Activated naive CD4-positive, alpha-beta T cell treated with anti-CD3 and anti-CD28 coated beads for 36 hours (primary cell): Measurements from ENCODE around the gene DIP2A. TPM values are rescaled to one million over a fixed set of nuclear protein-coding genes. Genes with fewer than 3 reads are reported as not detected.
"Not testable (repeated sequence)": the region's sequence is repeated elsewhere in the genome, so short reads cannot be mapped to it uniquely, and the experiment has no call there.

Source experiments
- CTCF ChIA-PET: fragments of 350-600 bp; sonication (Branson Sonifier 250); formaldehyde crosslinking; loops from one replicate; lab custom pipeline; 2021; ENCODE audit warnings: antibody characterized with exemption; lab: Charles Lee
- DNase-seq: peaks from one replicate; pipeline ENCODE4 v3.0.0-alpha.2; 2020
- H3K27ac Mint-ChIP-seq: one replicate; pipeline ENCODE4 v1.8.0; 2021; ENCODE audit warnings: mild to moderate bottlenecking, mixed read lengths
- H3K27me3 Mint-ChIP-seq: one replicate; pipeline ENCODE4 v1.8.0; 2021; ENCODE audit warnings: low read depth, mixed read lengths
- H3K36me3 Mint-ChIP-seq: one replicate; pipeline ENCODE4 v1.8.0; 2021; ENCODE audit warnings: low read depth, mixed read lengths
- H3K4me1 Mint-ChIP-seq: one replicate; pipeline ENCODE4 v1.8.0; 2021; ENCODE audit warnings: low read depth, mixed read lengths
- H3K4me3 Mint-ChIP-seq: one replicate; pipeline ENCODE4 v1.8.0; 2021; ENCODE audit warnings: mild to moderate bottlenecking, moderate library complexity, mixed read lengths
- H3K9me3 Mint-ChIP-seq: one replicate; pipeline ENCODE4 v1.8.0; 2021; ENCODE audit warnings: mixed read lengths
- intact Hi-C: fragments of 100-400 bp; cut with micrococcal nuclease; formaldehyde crosslinking; loops from one replicate; pipeline ENCODE4 v1.15.1; 2023
- total RNA-seq, 2 experiments: library from RNA; stranded (reverse); gene quantifications; one replicate each; pipeline ENCODE4 v1.2.3, GENCODE V29; 2021

The DIP2A gene
- total RNA-seq, 2 experiments from 2014 or later: 31.4 to 32.7 TPM

DNA sequence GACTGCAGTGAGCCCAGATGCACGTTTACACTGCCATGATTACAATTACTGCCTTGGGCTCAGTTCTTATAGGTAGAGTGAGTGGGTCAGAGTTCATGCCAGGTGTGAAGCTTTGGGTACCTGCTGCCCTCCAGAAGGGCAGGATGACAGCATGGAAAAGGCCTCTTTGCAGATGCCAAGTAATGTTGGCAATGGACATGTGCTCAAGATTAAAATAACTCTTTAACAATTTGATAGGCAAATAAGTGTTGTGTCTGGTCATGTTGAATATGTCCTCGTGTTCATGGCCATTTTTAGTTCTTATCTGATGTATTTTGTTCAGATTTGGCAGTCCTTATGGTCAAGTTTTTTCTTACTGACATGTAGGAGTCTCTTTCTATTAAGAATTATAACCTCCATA, 111.4 kb downstream of the DIP2A start:
- peaks cover 4% of the 10 kb centered on the region for H3K9me3 Mint-ChIP-seq
- peaks cover 25% of the 10 kb centered on the region for H3K4me1 Mint-ChIP-seq
- H3K4me3 Mint-ChIP-seq: no peak overlapping the region
- intact Hi-C loops: no loop called here
- CTCF ChIA-PET: interaction anchor here (1.2 kb wide), 1 partner anchor 8 kb away, joined by 3 read pairs; no protein-coding TSS in a partner anchor
- H3K27me3 Mint-ChIP-seq: no peaks in the 10 kb centered on the region
- no peak overlapping the region for H3K27ac Mint-ChIP-seq
- peaks cover 48% of the 10 kb centered on the region for H3K36me3 Mint-ChIP-seq
- DNase-seq: no peak

DNA sequence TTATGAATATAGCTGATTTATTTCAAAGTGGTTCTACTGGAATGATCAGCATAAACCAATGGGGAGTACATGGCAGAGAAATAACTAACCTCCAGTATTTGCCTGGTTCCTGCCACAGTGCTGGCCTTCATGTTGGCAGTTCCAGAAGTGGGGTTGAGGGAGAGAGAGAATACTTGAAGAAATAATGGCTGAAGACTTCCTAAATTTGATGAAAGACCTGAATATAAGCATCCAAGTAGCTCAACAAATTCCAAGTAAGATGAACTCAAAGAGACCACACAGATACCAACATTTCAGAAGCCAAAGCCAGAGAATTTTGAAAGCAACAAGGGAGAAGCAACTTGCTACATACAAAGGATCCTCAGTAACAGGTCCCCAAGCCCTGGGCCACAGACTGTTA, 111.9 kb downstream of the DIP2A start:
- intact Hi-C loops: no loop called here
- H3K4me3 Mint-ChIP-seq: no peak overlapping the region
- H3K9me3 Mint-ChIP-seq: peaks cover 4% of the 10 kb centered on the region
- H3K36me3 Mint-ChIP-seq: peaks cover 48% of the 10 kb centered on the region
- H3K27me3 Mint-ChIP-seq: no peaks in the 10 kb centered on the region
- CTCF ChIA-PET: interaction anchor here (1.2 kb wide), 1 partner anchor 9 kb away, joined by 3 read pairs; no protein-coding TSS in a partner anchor
- no peak for DNase-seq
- H3K4me1 Mint-ChIP-seq: peaks cover 30% of the 10 kb centered on the region
- H3K27ac Mint-ChIP-seq: no peak overlapping the region

DNA sequence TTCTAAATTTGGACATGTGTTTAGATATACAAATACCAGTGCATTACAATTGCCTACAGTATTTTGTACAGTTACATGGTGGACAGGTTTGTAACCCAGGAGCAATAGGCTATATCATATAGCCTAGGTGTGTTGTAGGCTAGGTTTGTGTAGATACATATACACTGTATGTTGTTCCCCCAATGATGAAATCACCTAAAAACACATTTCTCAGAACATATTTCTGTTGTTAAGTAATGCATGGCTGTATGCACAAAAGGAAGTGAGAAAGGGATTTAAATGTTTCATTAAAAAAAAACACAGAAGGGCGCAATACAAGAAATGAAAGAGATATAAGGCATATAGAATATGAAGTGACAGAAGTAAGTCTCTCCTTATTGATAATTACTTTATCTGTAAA, 114.2 kb downstream of the DIP2A start:
- Mint-ChIP-seq H3K27ac (no peak overlapping the region), H3K36me3 (peaks cover 41% of the 10 kb centered on the region), H3K4me1 (peaks cover 22% of the 10 kb centered on the region), H3K4me3 (no peak overlapping the region), H3K9me3 (peaks cover 4% of the 10 kb centered on the region), H3K27me3 (no peaks in the 10 kb centered on the region)
- CTCF ChIA-PET: no interaction called here
- intact Hi-C loops: no loop called here
- DNase-seq: no peak

DNA sequence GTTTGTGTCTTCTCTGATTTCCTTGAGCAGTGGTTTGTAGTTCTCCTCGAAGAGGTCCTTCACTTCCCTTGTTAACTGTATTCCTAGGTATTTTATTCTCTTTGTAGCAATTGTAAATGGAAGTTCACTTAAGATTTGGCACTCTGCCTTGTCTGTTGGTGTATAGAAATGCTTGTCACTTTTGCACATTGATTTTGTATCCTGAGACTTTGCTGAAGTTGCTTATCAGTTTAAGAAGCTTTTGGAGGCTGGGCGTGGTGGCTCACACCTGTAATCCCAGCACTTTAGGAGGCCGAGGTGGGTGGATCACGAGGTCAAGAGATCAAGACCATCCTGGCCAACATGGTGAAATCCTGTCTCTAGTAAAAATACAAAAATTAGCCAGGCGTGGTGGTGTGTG, 119.1 kb downstream of the DIP2A start:
- Mint-ChIP-seq H3K36me3 (peaks cover 39% of the 10 kb centered on the region), H3K4me1 (peaks cover 21% of the 10 kb centered on the region), H3K9me3 (peaks cover 25% of the 10 kb centered on the region)
- H3K27ac Mint-ChIP-seq, DNase-seq, H3K4me3 Mint-ChIP-seq, CTCF ChIA-PET, intact Hi-C loops, H3K27me3 Mint-ChIP-seq: not testable (repeated sequence)

DNA sequence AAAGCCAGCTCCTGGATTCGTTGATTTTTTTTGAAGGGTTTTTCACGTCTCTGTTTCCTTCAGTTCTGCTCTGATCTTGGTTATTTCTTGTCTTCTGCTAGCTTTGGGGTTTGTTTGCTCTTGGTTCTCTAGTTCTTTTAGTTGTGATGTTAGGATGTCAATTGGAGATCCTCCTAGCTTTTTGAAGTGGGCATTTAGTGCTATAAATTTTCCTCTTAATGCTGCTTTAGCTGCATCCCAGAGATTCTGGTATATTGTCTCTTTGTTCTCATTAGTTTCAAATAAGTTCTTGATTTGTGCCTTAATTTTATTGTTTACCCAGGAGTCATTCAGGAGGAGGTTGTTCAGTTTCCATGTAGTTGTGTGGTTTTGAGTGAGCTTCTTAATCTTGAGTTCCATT, 120.7 kb downstream of the DIP2A start:
- CTCF ChIA-PET: interaction anchor here (1.4 kb wide), 1 partner anchor 21 kb away, joined by 3 read pairs; no protein-coding TSS in a partner anchor
- H3K4me1 Mint-ChIP-seq: peaks cover 18% of the 10 kb centered on the region
- H3K27me3 Mint-ChIP-seq, intact Hi-C loops, DNase-seq, H3K4me3 Mint-ChIP-seq, H3K27ac Mint-ChIP-seq: not testable (repeated sequence)
- peaks cover 22% of the 10 kb centered on the region for H3K9me3 Mint-ChIP-seq
- peaks cover 38% of the 10 kb centered on the region for H3K36me3 Mint-ChIP-seq

DNA sequence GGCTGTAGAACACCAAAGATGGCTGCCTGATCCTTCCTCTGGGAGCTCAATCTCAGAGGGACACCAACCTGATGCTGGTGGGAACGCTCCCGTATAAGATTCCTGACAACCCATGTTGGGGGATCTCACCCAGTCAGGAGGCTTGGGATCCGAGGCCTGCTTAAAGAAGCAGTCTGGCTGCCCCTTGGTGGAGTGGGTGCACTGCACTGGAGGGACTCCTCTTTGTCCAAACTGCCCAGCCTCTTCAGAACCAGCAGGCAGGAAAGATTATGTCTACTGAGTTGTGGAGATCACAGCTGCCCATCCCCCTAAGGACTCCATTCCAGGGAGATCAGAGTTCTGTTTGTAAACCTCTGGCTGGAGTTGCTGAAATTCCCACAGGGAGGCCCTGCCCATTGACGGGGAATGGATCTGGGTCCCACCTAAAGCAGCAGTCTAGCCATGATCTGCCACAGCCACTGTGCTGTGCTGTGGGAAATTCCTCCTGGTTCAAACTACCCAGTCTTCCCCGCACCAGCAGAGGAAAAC, 123.2 kb downstream of the DIP2A start:
- H3K36me3 Mint-ChIP-seq: peaks cover 38% of the 10 kb centered on the region
- H3K9me3 Mint-ChIP-seq: peaks cover 28% of the 10 kb centered on the region
- H3K4me3 Mint-ChIP-seq: no peak overlapping the region
- H3K27me3 Mint-ChIP-seq: no peaks in the 10 kb centered on the region
- H3K4me1 Mint-ChIP-seq: no peaks in the 10 kb centered on the region
- intact Hi-C loops: no loop called here
- no peak overlapping the region for H3K27ac Mint-ChIP-seq
- CTCF ChIA-PET: no interaction called here
- no peak for DNase-seq

DNA sequence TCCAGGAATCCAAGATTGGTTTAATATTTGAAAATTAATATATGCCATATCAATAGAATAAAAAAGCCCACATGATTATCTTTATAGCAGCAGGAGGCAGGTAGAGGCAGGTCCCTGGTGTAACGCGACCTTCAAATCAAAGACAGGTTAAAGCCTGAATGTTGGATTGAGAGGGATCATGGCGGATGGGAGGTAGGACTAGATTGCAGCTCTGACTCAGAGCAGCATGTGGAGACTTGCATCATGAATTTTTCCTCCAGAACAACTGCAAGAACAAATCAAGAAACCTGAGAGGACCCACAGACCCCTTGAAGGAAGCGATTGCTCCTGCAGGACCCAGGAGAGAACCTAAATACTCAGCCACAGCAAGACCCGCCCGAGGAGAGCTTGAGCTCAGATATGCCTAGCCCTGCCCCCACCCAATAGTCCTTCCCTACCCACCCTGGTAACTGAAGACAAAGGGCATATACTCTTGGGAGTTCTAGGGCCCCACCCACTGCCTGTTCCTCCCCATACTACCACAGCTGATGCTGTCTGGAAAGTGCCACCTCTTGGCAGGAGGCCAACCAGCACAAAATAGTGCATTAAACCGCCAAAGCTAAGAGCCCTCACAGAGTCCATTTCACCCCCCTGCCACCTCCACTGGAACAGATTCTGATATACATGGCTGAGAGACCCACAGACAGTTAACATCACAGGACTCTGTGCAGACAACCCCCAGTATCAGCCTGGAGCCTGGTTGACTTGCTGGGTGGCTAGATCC, 126.7 kb downstream of the DIP2A start:
- H3K4me3 Mint-ChIP-seq: no peak overlapping the region
- CTCF ChIA-PET: no interaction called here
- peaks cover 8% of the 10 kb centered on the region for H3K4me1 Mint-ChIP-seq
- intact Hi-C loops: no loop called here
- H3K27me3 Mint-ChIP-seq: no peaks in the 10 kb centered on the region
- peaks cover 37% of the 10 kb centered on the region for H3K9me3 Mint-ChIP-seq
- peaks cover 19% of the 10 kb centered on the region for H3K36me3 Mint-ChIP-seq
- no peak overlapping the region for H3K27ac Mint-ChIP-seq
- no peak for DNase-seq

DNA sequence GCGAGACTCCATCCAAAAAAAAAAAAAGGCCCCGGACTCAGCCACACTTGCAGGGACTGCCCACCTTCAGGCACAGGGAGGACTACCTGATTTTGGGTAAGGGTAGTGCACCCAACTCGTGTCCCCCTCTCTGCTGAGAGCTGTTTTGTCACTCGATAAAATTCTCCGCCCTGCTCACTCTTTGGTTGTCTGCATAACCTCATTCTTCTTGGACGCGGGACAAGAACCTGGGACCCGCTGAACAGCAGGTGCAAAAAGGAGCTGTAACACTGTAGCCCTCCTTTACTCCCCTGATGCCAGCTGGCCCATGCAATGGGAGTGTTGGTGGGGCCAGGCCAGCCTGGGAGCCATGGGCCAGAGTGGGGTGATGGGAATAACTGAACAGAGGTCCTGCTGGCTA, 135.6 kb downstream of the DIP2A start:
- no peak overlapping the region for H3K4me3 Mint-ChIP-seq
- no peaks in the 10 kb centered on the region for H3K27me3 Mint-ChIP-seq
- H3K9me3 Mint-ChIP-seq: peaks cover 35% of the 10 kb centered on the region
- CTCF ChIA-PET: interaction anchor here (1.5 kb wide), 1 partner anchor 27 kb away, joined by 4 read pairs; no protein-coding TSS in a partner anchor
- intact Hi-C loops: no loop called here
- H3K36me3 Mint-ChIP-seq: peaks cover 4% of the 10 kb centered on the region
- no peak for DNase-seq
- no peak overlapping the region for H3K27ac Mint-ChIP-seq
- H3K4me1 Mint-ChIP-seq: peaks cover 9% of the 10 kb centered on the region

DNA sequence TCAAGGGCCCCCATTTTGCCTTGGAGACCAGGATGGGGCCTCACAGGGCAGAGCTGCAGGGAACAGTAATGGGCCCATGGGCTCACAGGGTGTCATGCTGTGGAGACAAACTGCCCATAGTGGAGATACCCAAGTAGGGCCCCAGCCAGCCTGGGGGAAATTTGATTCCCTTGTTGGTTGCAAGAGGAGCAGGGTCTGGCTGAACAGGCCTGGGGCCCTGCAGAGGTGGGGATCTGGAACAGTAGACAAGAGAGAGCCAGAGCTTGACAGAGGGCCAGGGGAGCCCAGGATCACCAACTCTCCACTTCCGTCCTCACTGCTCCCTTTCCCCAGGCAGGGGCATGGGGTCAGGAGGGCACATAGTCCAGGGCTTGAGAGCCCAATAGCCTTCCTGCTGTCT, 137.5 kb downstream of the DIP2A start:
- CTCF ChIA-PET: no interaction called here
- intact Hi-C loops: no loop called here

DNA sequence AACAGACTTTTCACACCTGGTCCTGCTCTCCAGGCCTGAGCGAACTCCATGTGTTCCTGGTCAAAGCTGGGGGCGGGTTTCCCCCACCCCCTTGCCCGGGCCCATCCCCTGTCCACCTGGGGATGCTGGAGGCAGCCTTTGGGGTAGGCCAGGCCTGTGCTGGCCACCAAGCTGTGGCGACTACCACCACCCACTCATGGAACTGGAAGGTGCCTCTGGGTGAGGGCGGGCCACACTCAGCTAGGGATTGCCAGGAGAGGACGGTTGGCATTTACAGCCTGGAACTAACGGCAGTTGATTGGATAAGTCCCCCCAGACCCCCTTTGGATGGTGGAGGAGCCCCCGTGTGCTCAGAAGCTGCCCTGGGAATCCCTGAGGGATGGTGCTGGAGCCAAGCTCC, 138.3 kb downstream of the DIP2A start:
- peaks cover 17% of the 10 kb centered on the region for H3K4me1 Mint-ChIP-seq
- intact Hi-C loops: no loop called here
- H3K4me3 Mint-ChIP-seq: no peak overlapping the region
- CTCF ChIA-PET: interaction anchor here (0.6 kb wide), 1 partner anchor 67 kb away, joined by 3 read pairs; no protein-coding TSS in a partner anchor
- no peak for DNase-seq
- H3K27me3 Mint-ChIP-seq: no peaks in the 10 kb centered on the region
- peaks cover 4% of the 10 kb centered on the region for H3K36me3 Mint-ChIP-seq
- peaks cover 15% of the 10 kb centered on the region for H3K9me3 Mint-ChIP-seq
- H3K27ac Mint-ChIP-seq: no peak overlapping the region

More for the DNA sequence above, 137.5 kb downstream of the DIP2A start:
- DNase-seq: no peak
- no peak overlapping the region for H3K4me3 Mint-ChIP-seq
- peaks cover 4% of the 10 kb centered on the region for H3K36me3 Mint-ChIP-seq
- no peak overlapping the region for H3K27ac Mint-ChIP-seq
- peaks cover 22% of the 10 kb centered on the region for H3K9me3 Mint-ChIP-seq
- H3K4me1 Mint-ChIP-seq: peaks cover 17% of the 10 kb centered on the region
- H3K27me3 Mint-ChIP-seq: no peaks in the 10 kb centered on the region

DNA sequence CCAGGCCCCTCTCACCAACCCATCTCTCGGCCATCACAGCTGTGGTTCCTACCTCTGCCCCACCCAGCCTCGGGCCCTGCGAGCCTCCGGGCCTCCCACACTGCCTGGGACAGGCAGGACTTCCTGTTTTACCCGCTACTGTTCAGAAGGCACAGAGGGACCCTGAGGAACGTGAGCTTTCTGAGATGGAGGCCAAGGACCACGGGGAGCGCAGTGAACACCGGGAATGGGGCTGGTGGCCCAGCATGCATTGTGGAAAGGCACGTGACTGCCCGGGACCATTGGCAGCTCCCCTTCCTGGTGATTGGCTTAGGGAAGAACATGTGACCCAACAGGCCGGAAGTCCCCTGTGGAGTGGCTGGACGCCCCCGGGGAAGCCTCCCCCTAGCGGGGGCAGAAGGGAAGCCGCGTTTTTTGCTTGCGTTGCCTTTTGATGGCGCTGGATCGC, 139.2 kb downstream of the DIP2A start:
- peaks cover 11% of the 10 kb centered on the region for H3K9me3 Mint-ChIP-seq
- no peaks in the 10 kb centered on the region for H3K27me3 Mint-ChIP-seq
- no peak overlapping the region for H3K27ac Mint-ChIP-seq
- H3K36me3 Mint-ChIP-seq: peaks cover 3% of the 10 kb centered on the region
- intact Hi-C loops: no loop called here
- peaks cover 17% of the 10 kb centered on the region for H3K4me1 Mint-ChIP-seq
- DNase-seq: no peak
- H3K4me3 Mint-ChIP-seq: no peak overlapping the region
- CTCF ChIA-PET: interaction anchor here (0.8 kb wide), 1 partner anchor 42 kb away, joined by 3 read pairs; no protein-coding TSS in a partner anchor

DNA sequence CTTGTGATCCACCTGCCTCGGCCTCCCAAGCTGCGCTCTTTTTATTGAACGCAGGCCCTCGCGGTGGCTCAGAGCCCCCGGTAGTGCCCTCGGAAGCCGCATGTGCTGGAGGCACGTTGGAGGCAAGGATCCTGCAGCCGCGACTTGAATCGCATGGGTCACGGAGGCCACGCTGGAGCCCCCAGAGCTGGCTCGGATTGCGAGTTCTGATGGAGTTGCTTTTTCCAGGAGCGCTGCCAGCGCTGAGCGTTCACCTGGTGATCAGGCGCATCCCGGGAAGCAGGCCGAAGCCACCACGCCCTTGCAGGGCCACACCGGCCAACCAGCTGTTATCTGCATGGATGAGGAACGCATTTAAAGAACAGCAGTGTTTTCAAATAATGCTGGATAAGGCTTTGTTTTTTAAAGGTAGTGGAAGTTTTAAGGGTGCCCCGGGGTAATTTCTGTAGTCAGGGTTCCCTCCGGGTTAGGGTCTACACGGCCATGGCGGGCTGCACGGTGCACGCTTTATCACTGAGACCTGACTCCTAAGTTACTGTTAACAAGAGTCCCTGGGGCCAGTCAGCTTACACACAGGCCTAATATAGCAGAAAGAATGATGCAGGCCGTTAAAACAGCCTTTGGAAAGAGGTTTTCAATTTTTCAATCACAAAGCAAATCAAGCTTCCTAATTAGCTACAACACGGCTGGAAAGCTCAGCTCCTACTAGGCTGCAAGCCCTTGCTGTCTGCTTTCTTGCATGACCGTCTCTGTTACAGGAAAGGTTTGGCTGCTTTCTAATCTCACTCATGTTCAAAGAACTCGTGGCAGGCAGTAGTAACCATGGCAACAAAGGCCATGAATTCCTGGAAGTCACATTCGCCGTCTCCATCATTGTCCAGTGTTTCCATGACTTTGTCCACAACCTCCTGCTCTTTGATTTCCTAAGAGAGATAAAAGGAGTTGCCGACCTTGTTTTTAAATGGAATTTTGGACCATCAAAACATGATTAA, 140.2 kb downstream of the DIP2A start:
- no peaks in the 10 kb centered on the region for H3K27me3 Mint-ChIP-seq
- peaks cover 6% of the 10 kb centered on the region for H3K9me3 Mint-ChIP-seq
- H3K27ac Mint-ChIP-seq: no peak overlapping the region
- no peak overlapping the region for H3K4me3 Mint-ChIP-seq
- CTCF ChIA-PET: no interaction called here
- peaks cover 17% of the 10 kb centered on the region for H3K4me1 Mint-ChIP-seq
- no peaks in the 10 kb centered on the region for H3K36me3 Mint-ChIP-seq
- intact Hi-C loops: no loop called here
- DNase-seq: no peak
